Medulla oblongata (tissue), 1 donor: ENCODE results near the gene THSD4.
A peak's percentile ranks its signal among the peaks of the same experiment; 100 is the strongest.

ENCODE experiments used
- DNase-seq: peaks from one replicate; pipeline ENCODE4 v3.0.0-alpha.2; 2015; ENCODE audit errors: extremely low spot score

THSD4 gene

GRCh38 chr15:71627188-71627587, 511.9 kb downstream of the THSD4 start:
- no peak for DNase-seq

- DNase-seq, result no peak
Observed at GRCh38 chr15:71627604-71628003, 512.3 kb downstream of the THSD4 start.

- no peak for DNase-seq
Observed at GRCh38 chr15:71628988-71629770, 513.9 kb downstream of the THSD4 start.

DNA sequence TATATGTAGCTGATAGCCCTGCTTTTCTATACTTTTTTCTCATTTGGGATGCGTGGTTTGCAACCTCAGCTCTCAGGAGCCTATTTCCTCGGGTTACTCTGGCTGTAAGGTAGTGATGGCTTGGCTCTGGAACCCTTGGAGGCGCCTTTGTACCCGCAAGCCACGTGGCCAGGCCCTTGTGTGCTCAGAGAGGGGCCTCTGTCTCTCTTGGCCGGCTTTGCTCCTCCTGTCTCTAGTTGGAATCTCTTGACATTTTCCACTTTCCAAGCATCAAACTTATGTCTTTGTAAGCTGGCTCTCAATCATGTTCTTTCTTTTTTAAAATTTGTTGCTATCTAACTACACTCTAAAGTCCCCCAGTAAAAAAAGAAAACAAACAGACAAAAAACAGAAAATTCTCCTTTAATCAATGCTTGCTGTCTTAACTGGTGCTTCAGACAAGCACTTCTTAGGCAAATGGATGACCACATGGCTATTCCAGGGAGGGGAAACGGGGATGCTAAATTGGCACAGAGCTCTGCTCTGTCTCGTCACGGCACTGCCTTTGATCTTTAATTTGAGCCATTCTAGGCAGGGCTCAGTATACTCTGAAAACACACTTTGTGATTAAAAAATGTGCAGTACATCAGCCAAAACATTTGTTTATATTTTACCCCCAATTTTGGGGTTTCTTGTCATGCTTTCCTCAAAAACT, 514.7 kb downstream of the THSD4 start:
- DNase-seq, result peak; percentile 27

- no peak for DNase-seq
Observed at GRCh38 chr15:71630475-71630809, 515.2 kb downstream of the THSD4 start.

DNA sequence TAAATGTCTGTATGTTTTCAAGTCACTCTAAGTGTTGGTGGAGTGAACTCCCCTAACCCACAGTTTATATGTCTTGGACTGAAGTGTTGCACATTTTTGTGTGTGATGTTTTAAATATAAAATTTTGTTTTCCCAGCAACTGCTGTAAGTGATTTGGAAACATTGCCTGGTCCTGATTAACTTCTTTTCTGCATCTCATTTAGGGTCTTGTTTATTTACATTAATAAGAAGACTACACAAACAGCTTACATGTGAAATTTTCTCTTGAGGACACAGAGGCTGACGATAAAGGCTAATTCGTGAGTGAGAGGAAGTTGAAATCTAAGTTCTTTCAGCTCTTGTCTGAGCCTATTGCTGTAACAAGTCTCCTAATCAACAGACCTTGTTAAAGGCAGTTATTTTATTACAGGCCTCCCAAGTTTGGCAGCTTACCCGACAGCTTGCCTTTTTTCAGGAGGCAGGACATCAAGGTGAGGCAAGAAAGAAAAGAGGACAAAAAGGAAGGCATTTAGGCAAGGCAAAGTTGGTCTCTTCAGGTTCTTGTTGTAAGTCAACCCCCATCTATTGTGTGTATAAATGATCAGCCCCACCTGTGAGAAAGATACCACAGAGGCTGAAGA, 517.4 kb downstream of the THSD4 start:
- DNase-seq, result no peak

DNA sequence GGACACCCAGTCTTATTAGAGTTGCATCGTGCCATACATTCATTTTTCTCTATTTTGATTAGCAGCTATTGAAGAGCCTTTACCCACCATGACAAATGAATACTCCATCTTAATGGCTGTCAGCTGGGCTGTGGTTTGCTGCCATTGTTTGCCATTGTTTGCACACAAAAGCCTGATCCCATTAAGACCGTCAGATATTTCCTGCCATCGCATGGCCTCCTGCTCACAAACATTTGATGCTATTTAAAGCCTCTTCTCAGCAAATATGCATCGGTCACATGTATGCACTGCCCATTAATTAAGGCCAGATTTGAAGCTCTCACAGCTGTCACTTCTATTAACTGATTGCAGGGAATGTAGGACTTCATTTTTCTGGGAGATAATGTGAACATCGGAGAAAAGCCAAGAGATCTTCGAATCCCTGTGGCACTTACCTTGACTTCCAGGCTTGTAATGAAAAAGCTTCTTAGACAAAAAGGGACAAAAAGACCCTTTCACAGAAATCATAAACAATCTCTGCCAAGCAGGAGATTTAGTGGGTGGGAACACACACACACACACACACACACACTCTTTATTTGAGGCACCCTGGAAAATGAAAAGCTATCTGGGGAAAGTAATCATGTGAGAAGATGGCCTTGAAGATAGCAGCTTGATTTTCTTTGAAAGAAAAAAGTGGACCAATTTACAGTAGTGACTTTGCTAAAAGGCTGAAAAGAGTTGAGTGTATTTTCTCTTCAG, 519.7 kb downstream of the THSD4 start:
- DNase-seq, result no peak

DNA sequence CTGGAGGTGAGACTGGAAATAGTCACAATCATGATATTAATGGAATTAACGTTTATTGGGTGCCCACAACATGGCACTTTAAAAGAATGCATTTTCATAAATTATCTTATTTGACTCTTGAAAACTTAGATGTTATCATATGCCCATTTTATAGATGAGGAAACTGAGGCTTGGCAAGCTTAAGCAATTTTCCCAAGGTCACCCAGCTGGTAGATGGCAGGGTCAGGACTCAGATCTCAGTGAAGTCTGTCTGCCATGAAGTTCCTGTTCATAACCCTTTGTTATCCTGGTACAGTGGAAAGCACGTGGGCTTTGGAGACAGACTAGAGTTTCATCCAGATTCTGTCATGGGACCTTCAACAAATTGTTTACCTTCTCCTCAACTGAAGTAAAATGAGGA, 520.5 kb downstream of the THSD4 start:
- no peak for DNase-seq

DNA sequence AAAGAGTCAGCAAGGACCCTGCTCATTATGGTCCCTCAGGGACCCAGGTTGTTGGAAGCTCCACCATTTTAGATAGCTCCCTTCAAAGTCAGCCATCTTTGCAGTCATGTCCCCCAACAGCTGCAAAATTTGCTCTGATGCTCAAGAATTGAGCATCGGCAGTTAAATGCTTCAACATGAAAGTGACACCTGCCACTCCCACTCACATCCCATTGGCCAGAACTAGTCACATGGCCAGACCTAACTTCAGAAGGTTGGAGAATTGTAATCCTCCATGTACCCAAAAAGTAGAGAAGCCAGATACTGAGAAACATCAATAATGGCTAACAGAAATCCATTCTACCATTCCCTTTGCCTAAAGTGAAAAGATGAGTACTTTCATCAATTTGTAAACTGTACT, 523.6 kb downstream of the THSD4 start:
- no peak for DNase-seq

DNA sequence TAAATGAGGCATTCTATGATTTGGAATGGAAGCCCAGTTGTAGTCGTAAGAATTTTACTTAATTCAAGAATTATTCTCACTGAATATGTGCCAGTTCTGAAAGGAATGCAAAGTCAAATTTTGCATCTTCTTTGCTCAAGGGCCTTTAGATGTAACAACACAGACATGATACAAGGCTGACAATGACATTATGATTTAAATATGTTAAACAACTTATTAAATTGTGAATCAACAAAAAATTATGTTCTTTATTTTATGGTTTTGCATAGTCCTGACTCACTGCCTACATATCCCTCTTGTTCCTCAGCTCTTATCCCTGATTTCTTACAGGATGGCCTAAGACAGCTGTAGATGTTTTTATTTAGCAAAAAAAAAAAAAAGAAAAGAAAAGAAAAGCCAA, 524.2 kb downstream of the THSD4 start:
- no peak for DNase-seq

- no peak for DNase-seq
Observed at GRCh38 chr15:71643918-71644317, 528.6 kb downstream of the THSD4 start.

DNA sequence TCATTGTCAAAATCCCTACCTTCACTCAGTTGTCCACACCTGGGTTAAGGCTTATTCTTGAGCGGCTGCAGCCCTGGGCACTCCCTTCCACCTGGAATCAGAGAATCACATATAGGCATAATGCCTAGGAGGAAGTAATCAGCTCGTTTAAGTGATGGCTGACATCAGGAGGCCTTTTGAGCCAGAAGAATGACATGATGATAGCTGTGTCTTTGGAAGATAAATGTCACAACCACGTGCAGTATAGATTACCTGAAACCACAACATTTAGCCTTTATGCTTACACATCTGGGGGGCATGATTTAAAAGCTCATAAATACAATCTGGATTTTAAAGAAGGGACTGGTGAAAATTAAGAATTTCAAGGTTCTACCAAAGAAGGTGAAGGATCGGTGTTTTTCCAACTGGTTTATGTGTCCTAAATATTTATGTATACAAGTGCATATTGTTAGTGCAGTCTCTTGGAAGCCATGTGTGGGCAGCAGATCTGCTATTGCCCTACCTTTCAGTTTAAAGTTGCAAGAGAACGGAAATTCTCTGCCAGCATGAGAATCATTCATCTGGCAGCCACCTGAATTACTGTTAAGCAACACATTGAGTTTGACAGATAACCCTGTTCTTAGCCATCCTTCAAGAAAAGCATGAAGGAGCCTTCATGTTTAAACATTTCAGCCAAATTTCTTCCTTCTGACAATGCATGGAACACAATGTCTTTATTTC, 531.7 kb downstream of the THSD4 start:
- DNase-seq, result no peak

- DNase-seq, result no peak
Observed at GRCh38 chr15:71647487-71647808, 532.2 kb downstream of the THSD4 start.

DNA sequence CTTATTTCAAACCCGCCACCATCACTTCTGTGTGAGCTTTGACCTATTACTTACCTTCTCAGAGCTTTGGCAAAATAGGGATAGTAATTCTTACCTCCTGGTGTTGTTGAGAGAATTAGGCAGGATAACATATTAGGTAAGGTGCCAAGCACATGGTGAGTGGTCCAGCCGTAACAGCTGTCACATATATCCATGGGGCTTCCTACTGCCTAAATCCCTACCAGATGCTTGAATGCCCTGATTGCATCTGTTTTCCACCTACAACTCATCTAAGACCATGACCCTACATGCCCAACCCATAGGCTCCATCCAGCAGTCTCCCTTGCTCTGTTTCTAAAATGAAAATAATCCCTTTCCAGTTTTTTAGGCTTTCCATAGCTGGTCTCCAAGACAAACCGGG, 532.8 kb downstream of the THSD4 start:
- no peak for DNase-seq

- DNase-seq, result no peak
Observed at GRCh38 chr15:71649894-71650293, 534.6 kb downstream of the THSD4 start.

DNA sequence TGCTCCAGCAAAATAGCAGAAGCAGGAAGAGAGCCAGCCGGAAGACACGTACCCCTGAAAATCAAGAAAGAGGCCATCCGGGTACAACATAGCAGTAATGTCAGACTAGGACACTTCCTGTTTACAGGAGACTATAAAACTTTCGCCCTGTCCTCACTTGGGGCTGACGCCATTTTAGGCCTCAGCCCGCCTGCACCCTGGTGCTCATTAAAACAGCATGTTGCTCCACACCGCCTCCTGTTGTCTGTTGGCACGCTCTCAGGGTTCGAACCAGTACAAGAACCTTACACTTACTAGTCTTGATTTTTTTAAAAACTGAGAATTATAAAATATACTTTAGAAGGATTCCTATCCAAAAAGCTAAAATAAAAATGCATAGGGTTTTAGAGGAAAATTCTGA, 535.3 kb downstream of the THSD4 start:
- no peak for DNase-seq

DNA sequence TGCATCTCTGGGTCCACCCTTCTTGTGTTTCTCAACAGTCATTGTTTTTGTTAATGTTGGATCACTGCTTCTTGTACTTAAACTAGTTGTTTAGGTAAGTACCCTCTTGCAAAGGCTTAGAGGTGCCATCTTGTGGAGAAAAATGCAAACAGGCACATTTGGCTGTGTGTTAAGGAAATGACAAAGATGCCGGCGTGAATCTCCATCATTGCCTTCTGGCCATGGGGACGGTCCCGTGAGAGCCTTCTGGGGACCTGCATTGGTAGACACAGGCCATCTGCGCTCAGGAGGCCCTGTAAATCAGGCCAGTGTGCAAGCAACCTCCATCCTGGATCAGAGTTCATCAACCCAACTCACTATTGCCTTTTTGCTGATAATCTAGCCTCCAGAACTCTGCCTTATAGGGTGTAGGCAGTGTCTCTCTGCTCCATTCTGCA, 536.5 kb downstream of the THSD4 start:
- peak; percentile 54 for DNase-seq

GRCh38 chr15:71654042-71654719, 538.9 kb downstream of the THSD4 start:
- DNase-seq, result no peak

DNA sequence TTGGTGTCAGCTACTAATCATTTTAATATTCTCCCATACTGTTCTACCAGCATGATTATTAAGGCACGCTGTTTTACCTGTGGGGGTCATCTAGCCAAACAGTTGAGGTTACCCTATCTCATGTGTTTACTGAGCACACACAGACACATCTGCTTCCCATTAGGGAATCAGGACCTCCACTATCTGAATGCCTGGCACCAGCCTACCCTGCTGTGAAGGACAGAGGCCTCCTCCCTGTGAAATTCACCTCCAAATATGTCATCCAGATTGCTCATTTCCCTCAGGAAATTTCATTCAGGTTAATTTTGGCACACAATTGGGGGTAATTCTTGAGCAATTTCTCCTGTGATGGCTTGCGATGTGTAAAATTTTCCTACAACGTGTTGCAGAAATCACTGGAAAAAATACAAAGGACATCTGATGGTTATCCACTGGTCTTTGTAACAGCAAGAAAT, 539.5 kb downstream of the THSD4 start:
- DNase-seq, result no peak

GRCh38 chr15:71656425-71656824, 541.2 kb downstream of the THSD4 start:
- no peak for DNase-seq

GRCh38 chr15:71657141-71657540, 541.9 kb downstream of the THSD4 start:
- no peak for DNase-seq
